Mucosa of stomach (tissue), 1 donor: ENCODE measurements around the gene GNPTAB.
"Not testable (repeated sequence)": the region's sequence is repeated elsewhere in the genome, so short reads cannot be mapped to it uniquely, and the experiment has no call there.

Experiments
- H3K27me3 ChIP-seq: one replicate; pipeline ENCODE4 v1.7.0; 2013; ENCODE audit warnings: mild to moderate bottlenecking, low read length; ENCODE audit not compliant: control insufficient read depth, insufficient read depth
- H3K36me3 ChIP-seq: one replicate; pipeline ENCODE4 v1.7.0; 2013; ENCODE audit warnings: low read length; ENCODE audit not compliant: control insufficient read depth, insufficient read depth
- H3K4me1 ChIP-seq: one replicate; pipeline ENCODE4 v1.7.0; 2013; ENCODE audit warnings: mild to moderate bottlenecking, low read length; ENCODE audit not compliant: control insufficient read depth, insufficient read depth
- H3K4me3 ChIP-seq: one replicate; pipeline ENCODE4 v1.7.0; 2013; ENCODE audit warnings: low read length
- H3K9ac ChIP-seq: one replicate; pipeline ENCODE4 v1.7.0; 2013; ENCODE audit warnings: mild to moderate bottlenecking, low read length, moderate library complexity
- H3K9me3 ChIP-seq: one replicate; pipeline ENCODE4 v1.7.0; 2013; ENCODE audit warnings: mild to moderate bottlenecking, low read length, moderate library complexity; ENCODE audit not compliant: control insufficient read depth
- donor health status: Pancreatic carcinoma.

GNPTAB gene

DNA sequence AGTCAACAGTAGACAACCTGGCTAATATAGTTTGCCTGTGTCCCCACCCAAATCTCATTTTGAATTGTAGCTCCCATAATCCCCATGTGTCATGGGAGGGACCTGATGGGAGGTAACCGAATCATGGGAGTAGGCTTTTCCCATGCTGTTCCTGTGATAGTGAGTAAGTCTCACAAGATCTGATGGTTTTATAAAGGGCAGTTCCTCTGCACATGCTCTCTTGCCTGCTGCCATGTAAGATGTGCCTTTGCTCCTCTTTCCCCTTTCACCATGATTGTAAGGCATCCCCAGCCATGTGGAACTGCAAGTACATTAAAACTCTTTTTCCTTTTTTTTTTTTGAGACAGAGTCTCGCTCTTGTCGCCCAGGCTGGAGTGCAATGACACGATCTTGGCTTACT is 12.1 kb downstream of the GNPTAB start:
- not testable (repeated sequence) for H3K27me3 ChIP-seq, H3K36me3 ChIP-seq, H3K9me3 ChIP-seq, H3K4me1 ChIP-seq, H3K4me3 ChIP-seq, H3K9ac ChIP-seq

DNA sequence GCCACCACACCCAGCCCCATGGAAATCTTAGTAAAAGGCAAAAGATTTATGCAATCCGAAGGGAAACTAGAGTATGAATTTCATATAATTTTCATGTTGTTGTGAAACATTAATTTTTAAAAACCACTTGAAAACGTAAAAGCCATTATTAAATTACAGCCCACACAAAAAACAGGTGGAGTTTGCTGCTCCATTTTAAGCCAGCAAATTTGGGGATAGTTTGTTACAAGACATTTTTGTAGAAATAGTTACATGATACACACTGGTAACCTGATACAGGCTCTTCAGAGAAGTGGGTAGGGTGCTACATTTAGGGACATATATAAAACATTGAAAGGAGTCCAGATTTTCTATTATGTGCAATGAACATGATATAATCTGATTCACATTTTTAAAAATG is 17.6 kb downstream of the GNPTAB start:
- H3K4me1 ChIP-seq: no peaks in the 10 kb centered on the region
- no peak overlapping the region for H3K9ac ChIP-seq
- no peaks in the 10 kb centered on the region for H3K27me3 ChIP-seq
- no peak overlapping the region for H3K4me3 ChIP-seq
- H3K36me3 ChIP-seq: no peaks in the 10 kb centered on the region
- no peaks in the 10 kb centered on the region for H3K9me3 ChIP-seq

DNA sequence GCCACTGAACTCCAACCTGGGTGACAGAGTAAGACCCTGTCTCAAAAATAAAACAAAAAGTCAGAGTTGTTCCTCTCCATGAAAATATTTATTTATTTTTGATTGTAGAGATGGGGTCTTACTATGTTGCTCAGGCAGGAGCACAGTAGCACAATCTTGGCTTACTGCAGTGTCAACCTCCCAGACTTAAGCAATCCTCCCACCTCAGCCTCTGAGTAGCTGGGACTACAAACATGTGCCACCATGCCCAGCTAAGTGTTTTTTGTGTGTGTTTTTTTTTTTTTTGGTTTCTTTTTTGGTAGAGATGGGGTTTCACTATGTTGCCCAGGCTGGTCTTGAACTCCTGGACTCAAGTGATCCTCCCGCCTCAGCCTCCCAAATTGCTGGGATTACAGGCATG is 18.0 kb downstream of the GNPTAB start:
- H3K9ac ChIP-seq, H3K4me3 ChIP-seq, H3K36me3 ChIP-seq: not testable (repeated sequence)

GRCh38 chr12:101811342-101811741 is 19.4 kb downstream of the GNPTAB start:
- H3K9ac ChIP-seq, H3K4me1 ChIP-seq, H3K36me3 ChIP-seq, H3K4me3 ChIP-seq, H3K9me3 ChIP-seq, H3K27me3 ChIP-seq: not testable (repeated sequence)

More for the DNA sequence above, 18.0 kb downstream of the GNPTAB start:
- not testable (repeated sequence) for H3K27me3 ChIP-seq, H3K4me1 ChIP-seq, H3K9me3 ChIP-seq

- Histone ChIP-seq H3K36me3 (no peaks in the 10 kb centered on the region), H3K4me1 (no peaks in the 10 kb centered on the region), H3K27me3 (no peaks in the 10 kb centered on the region), H3K9me3 (no peaks in the 10 kb centered on the region), H3K4me3 (no peak overlapping the region), H3K9ac (no peak overlapping the region)
Observed at GRCh38 chr12:101809208-101809607, 21.6 kb downstream of the GNPTAB start.

- Histone ChIP-seq H3K9me3 (no peaks in the 10 kb centered on the region), H3K27me3 (no peaks in the 10 kb centered on the region), H3K4me3 (no peak overlapping the region), H3K9ac (no peak overlapping the region), H3K4me1 (no peaks in the 10 kb centered on the region), H3K36me3 (no peaks in the 10 kb centered on the region)
Observed at GRCh38 chr12:101806265-101806664, 24.5 kb downstream of the GNPTAB start.

DNA sequence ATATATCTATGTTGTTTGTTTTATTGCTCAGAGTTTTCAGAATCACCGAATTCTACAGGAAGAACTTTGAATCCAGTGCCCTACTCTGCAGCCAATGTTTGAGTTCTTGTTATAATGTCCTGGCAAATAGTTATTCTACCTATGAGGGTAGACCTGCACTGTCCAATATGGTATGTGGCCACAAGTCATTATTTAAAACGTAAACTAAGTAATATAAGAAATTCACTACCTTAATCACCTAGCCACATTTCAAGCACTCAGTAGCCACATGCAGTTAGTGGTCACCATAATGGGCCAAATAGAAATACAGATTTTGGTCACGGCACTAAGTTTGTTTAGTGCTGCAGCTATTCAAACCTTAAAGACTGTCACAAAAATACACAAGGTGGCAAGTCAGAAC is 26.4 kb downstream of the GNPTAB start:
- Histone ChIP-seq H3K36me3 (no peaks in the 10 kb centered on the region), H3K9ac (no peak overlapping the region), H3K27me3 (no peaks in the 10 kb centered on the region), H3K9me3 (no peaks in the 10 kb centered on the region), H3K4me1 (no peaks in the 10 kb centered on the region), H3K4me3 (no peak overlapping the region)

DNA sequence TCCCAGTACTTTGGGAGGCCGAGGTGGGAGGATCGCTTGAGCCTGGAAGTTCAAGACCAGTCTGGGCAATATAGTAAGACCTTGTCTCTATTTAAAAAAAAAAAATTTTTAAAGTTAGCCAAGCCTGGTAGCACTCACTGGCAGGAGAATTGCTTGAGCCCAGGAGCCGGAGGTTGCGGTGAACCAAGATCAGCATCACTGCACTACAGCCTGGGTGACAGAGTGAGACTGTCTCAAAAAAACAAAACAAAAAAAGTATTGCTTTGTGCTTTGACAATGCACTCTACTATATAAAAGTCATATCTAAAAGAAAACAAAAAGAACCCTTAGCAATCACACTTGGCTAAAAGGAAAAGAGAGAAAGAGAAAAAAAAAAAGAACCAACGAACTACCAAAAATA is 26.8 kb downstream of the GNPTAB start:
- Histone ChIP-seq H3K9ac (no peak overlapping the region), H3K9me3 (no peaks in the 10 kb centered on the region), H3K27me3 (no peaks in the 10 kb centered on the region), H3K4me1 (no peaks in the 10 kb centered on the region), H3K36me3 (no peaks in the 10 kb centered on the region), H3K4me3 (no peak overlapping the region)

GRCh38 chr12:101802486-101802885 is 28.3 kb downstream of the GNPTAB start:
- Histone ChIP-seq H3K9me3 (no peaks in the 10 kb centered on the region), H3K9ac (no peak overlapping the region), H3K4me1 (no peaks in the 10 kb centered on the region), H3K4me3 (no peak overlapping the region), H3K27me3 (no peaks in the 10 kb centered on the region), H3K36me3 (no peaks in the 10 kb centered on the region)

- H3K36me3 ChIP-seq: no peaks in the 10 kb centered on the region
- H3K9ac ChIP-seq: no peak overlapping the region
- no peaks in the 10 kb centered on the region for H3K4me1 ChIP-seq
- H3K9me3 ChIP-seq: no peaks in the 10 kb centered on the region
- H3K27me3 ChIP-seq: no peaks in the 10 kb centered on the region
- no peak overlapping the region for H3K4me3 ChIP-seq
Observed at GRCh38 chr12:101799774-101800173, 31.0 kb downstream of the GNPTAB start.

DNA sequence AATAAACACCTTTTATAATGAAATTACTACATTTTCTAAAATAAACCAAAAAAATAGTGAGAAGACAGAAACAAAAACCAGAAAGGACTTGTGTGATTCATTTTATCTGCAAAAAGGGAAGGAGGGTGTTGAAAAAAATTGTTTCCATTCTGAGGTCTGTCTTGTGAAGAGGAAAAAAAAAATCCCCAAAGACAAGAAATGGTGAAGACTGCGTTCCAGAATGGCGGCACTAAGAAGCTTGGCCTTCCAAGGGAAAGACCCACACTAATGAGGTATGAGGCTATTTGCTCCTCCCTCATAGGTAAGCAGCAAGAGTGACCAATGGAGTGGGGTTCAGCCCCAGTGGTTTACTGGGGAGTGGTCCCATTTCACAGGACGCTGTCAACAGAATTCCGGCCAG is 35.0 kb downstream of the GNPTAB start:
- H3K27me3 ChIP-seq: no peaks in the 10 kb centered on the region
- H3K9ac ChIP-seq: no peak overlapping the region
- no peaks in the 10 kb centered on the region for H3K36me3 ChIP-seq
- H3K4me1 ChIP-seq: peaks cover 4% of the 10 kb centered on the region
- H3K9me3 ChIP-seq: no peaks in the 10 kb centered on the region
- H3K4me3 ChIP-seq: no peak overlapping the region

DNA sequence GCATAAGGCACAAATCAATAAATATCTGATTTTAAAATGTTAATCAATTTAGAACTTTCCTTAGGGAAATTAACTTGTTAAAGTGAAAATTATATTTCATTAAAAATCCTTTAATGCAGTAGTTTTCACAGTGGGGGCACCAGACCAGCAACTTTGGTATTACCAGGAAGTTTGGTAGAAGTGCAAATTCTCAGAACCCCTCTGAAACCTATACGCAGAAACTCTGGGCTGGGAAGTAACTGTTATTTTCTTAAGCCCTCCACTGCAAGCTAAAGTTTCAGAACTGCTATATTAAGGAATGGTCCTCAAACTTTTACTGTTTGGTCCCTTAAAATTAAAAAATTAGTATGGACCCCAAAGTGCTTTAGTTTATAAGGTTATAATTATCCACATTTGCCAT is 35.7 kb downstream of the GNPTAB start:
- Histone ChIP-seq H3K4me1 (peaks cover 4% of the 10 kb centered on the region), H3K36me3 (no peaks in the 10 kb centered on the region), H3K9ac (no peak overlapping the region), H3K4me3 (no peak overlapping the region), H3K27me3 (no peaks in the 10 kb centered on the region), H3K9me3 (no peaks in the 10 kb centered on the region)

- peaks cover 4% of the 10 kb centered on the region for H3K4me1 ChIP-seq
- no peaks in the 10 kb centered on the region for H3K36me3 ChIP-seq
- no peaks in the 10 kb centered on the region for H3K27me3 ChIP-seq
- no peak overlapping the region for H3K9ac ChIP-seq
- no peaks in the 10 kb centered on the region for H3K9me3 ChIP-seq
- no peak overlapping the region for H3K4me3 ChIP-seq
Observed at GRCh38 chr12:101794574-101794973, 36.2 kb downstream of the GNPTAB start.
